Mesendoderm (in vitro differentiated cells): Measurements from ENCODE around the gene PELI1.

Source experiments
- DNase-seq: peaks from one replicate; pipeline ENCODE4 v3.0.0; 2013
- H2AK5ac ChIP-seq: 2 replicates; pipeline ENCODE4 v1.6.1; 2013; ENCODE audit warnings: low read length, inconsistent platforms
- H2BK120ac ChIP-seq: 2 replicates; pipeline ENCODE4 v1.6.1; 2013; ENCODE audit warnings: low read depth, mild to moderate bottlenecking, low read length, moderate library complexity, mixed read lengths
- H2BK15ac ChIP-seq: replicated peaks from 2 replicates; pipeline ENCODE4 v1.6.1; 2013; ENCODE audit warnings: low read depth, mild to moderate bottlenecking, moderate library complexity
- H2BK5ac ChIP-seq: 2 replicates; pipeline ENCODE4 v1.6.1; 2013; ENCODE audit warnings: low read length, inconsistent platforms
- H3K18ac ChIP-seq: 2 replicates; pipeline ENCODE4 v1.6.1; 2013; ENCODE audit warnings: mild to moderate bottlenecking, low read length, mixed read lengths
- H3K23ac ChIP-seq: one replicate; pipeline ENCODE4 v1.6.1; 2013; ENCODE audit warnings: low read length
- H3K27ac ChIP-seq: 2 replicates; pipeline ENCODE4 v1.5.1; 2013; ENCODE audit warnings: low read depth, mild to moderate bottlenecking, inconsistent platforms, low read length, moderate library complexity
- H3K27me3 ChIP-seq: 2 replicates; pipeline ENCODE4 v1.6.1; 2013; ENCODE audit warnings: low read length, control low read depth, mild to moderate bottlenecking, inconsistent platforms; ENCODE audit not compliant: insufficient read depth, poor library complexity
- H3K36me3 ChIP-seq: 2 replicates; pipeline ENCODE4 v1.6.1; 2013; ENCODE audit warnings: low read length, inconsistent platforms; ENCODE audit not compliant: control insufficient read depth, insufficient read depth
- H3K4ac ChIP-seq: one replicate; pipeline ENCODE4 v1.6.1; 2013; ENCODE audit warnings: low read depth, mild to moderate bottlenecking, low read length, moderate library complexity
- H3K4me1 ChIP-seq: 2 replicates; pipeline ENCODE4 v1.6.1; 2013; ENCODE audit warnings: low read depth, low read length, inconsistent platforms; ENCODE audit not compliant: control insufficient read depth
- H3K4me2 ChIP-seq: 2 replicates; pipeline ENCODE4 v1.6.1; 2013; ENCODE audit warnings: low read length
- H3K4me3 ChIP-seq: 2 replicates; pipeline ENCODE4 v1.5.1; 2013; ENCODE audit warnings: mild to moderate bottlenecking, low read length
- H3K56ac ChIP-seq: one replicate; pipeline ENCODE4 v1.6.1; 2013; ENCODE audit warnings: low read length
- H3K79me1 ChIP-seq: 2 replicates; pipeline ENCODE4 v1.6.1; 2013; ENCODE audit warnings: low read length, inconsistent platforms
- H3K79me2 ChIP-seq: 2 replicates; pipeline ENCODE4 v1.6.1; 2013; ENCODE audit warnings: mild to moderate bottlenecking, low read length; ENCODE audit not compliant: control insufficient read depth, insufficient read depth
- H3K9ac ChIP-seq: 2 replicates; pipeline ENCODE4 v1.6.1; 2013; ENCODE audit warnings: low read length, inconsistent platforms
- H4K5ac ChIP-seq: one replicate; pipeline ENCODE4 v1.6.1; 2013; ENCODE audit warnings: low read length
- H4K8ac ChIP-seq: one replicate; pipeline ENCODE4 v1.6.1; 2013; ENCODE audit warnings: low read depth, mild to moderate bottlenecking, control low read depth, low read length, moderate library complexity
- WGBS: extraction: QIAGEN DNeasy Blood & Tissue Kit; methylation state at CpG from one replicate; pipeline ENCODE4 v1.1.7; 2013; ENCODE audit warnings: low lambda C conversion rate, missing lambda C conversion rate; ENCODE audit not compliant: insufficient coverage; ENCODE audit errors: extremely low coverage; 5-methylcytosine and 5-hydroxymethylcytosine counted together

The PELI1 gene

GRCh38 chr2:64140665-64141200 is 3.5 kb downstream of the PELI1 start:
- H3K9ac ChIP-seq = no peak overlapping the region
- no peak overlapping the region for H3K56ac ChIP-seq
- no peak overlapping the region for H2BK15ac ChIP-seq
- H3K18ac ChIP-seq = no peak overlapping the region
- no peak overlapping the region for H3K27ac ChIP-seq
- DNase-seq = no peak
- no peak overlapping the region for H2BK5ac ChIP-seq
- H4K5ac ChIP-seq = no peak overlapping the region
- peaks cover 62% of the 10 kb centered on the region for H3K79me2 ChIP-seq
- no peak overlapping the region for H2AK5ac ChIP-seq
- no peak overlapping the region for H3K4ac ChIP-seq
- H3K36me3 ChIP-seq = no peaks in the 10 kb centered on the region
- peaks cover 2% of the 10 kb centered on the region for H3K79me1 ChIP-seq
- no peak overlapping the region for H3K4me2 ChIP-seq
- no peaks in the 10 kb centered on the region for H3K27me3 ChIP-seq
- peaks cover 3% of the 10 kb centered on the region for H3K4me1 ChIP-seq
- no peak overlapping the region for H2BK120ac ChIP-seq
- no peak overlapping the region for H3K23ac ChIP-seq
- no peak overlapping the region for H3K4me3 ChIP-seq
- no peak overlapping the region for H4K8ac ChIP-seq

GRCh38 chr2:64139956-64140355 is 4.3 kb downstream of the PELI1 start:
- no peak overlapping the region for H4K8ac ChIP-seq
- H3K4me1 ChIP-seq = no peaks in the 10 kb centered on the region
- H3K4me3 ChIP-seq = no peak overlapping the region
- no peak overlapping the region for H2AK5ac ChIP-seq
- no peak overlapping the region for H3K27ac ChIP-seq
- no peak overlapping the region for H3K4ac ChIP-seq
- no peak overlapping the region for H3K18ac ChIP-seq
- no peaks in the 10 kb centered on the region for H3K36me3 ChIP-seq
- no peaks in the 10 kb centered on the region for H3K27me3 ChIP-seq
- H3K79me2 ChIP-seq = peaks cover 68% of the 10 kb centered on the region
- H4K5ac ChIP-seq = no peak overlapping the region
- no peak overlapping the region for H2BK120ac ChIP-seq
- no peak overlapping the region for H3K23ac ChIP-seq
- H3K56ac ChIP-seq = no peak overlapping the region
- peaks cover 2% of the 10 kb centered on the region for H3K79me1 ChIP-seq
- no peak overlapping the region for H3K4me2 ChIP-seq
- WGBS = no CpG with 5 or more reads among the region's 2 CpGs
- DNase-seq = no peak
- H2BK15ac ChIP-seq = no peak overlapping the region
- no peak overlapping the region for H2BK5ac ChIP-seq
- no peak overlapping the region for H3K9ac ChIP-seq

GRCh38 chr2:64137996-64138395 is 6.2 kb downstream of the PELI1 start:
- DNase-seq = no peak
- H3K4me1 ChIP-seq = peaks cover 2% of the 10 kb centered on the region
- H3K4ac ChIP-seq = no peak overlapping the region
- no peak overlapping the region for H3K4me3 ChIP-seq
- no peak overlapping the region for H3K23ac ChIP-seq
- H3K36me3 ChIP-seq = no peaks in the 10 kb centered on the region
- H2BK5ac ChIP-seq = no peak overlapping the region
- no peak overlapping the region for H3K9ac ChIP-seq
- H3K4me2 ChIP-seq = no peak overlapping the region
- WGBS = no CpG with 5 or more reads among the region's 3 CpGs
- H2BK120ac ChIP-seq = no peak overlapping the region
- H3K56ac ChIP-seq = no peak overlapping the region
- H3K27ac ChIP-seq = no peak overlapping the region
- no peak overlapping the region for H2AK5ac ChIP-seq
- H3K79me2 ChIP-seq = peaks cover 68% of the 10 kb centered on the region
- H4K8ac ChIP-seq = no peak overlapping the region
- H2BK15ac ChIP-seq = no peak overlapping the region
- no peak overlapping the region for H3K18ac ChIP-seq
- no peak overlapping the region for H4K5ac ChIP-seq
- H3K79me1 ChIP-seq = peaks cover 2% of the 10 kb centered on the region
- H3K27me3 ChIP-seq = no peaks in the 10 kb centered on the region

GRCh38 chr2:64137567-64137966 is 6.7 kb downstream of the PELI1 start:
- Histone ChIP-seq H3K56ac (no peak overlapping the region), H3K4ac (no peak overlapping the region), H4K8ac (no peak overlapping the region), H2BK15ac (no peak overlapping the region), H3K4me1 (peaks cover 2% of the 10 kb centered on the region), H3K4me2 (no peak overlapping the region), H3K23ac (no peak overlapping the region), H2AK5ac (no peak overlapping the region), H2BK5ac (no peak overlapping the region), H3K79me1 (peaks cover 2% of the 10 kb centered on the region), H4K5ac (no peak overlapping the region), H2BK120ac (no peak overlapping the region), H3K9ac (no peak overlapping the region), H3K36me3 (no peaks in the 10 kb centered on the region), H3K18ac (no peak overlapping the region), H3K27me3 (no peaks in the 10 kb centered on the region), H3K4me3 (no peak overlapping the region), H3K79me2 (peaks cover 68% of the 10 kb centered on the region), H3K27ac (no peak overlapping the region)
- no peak for DNase-seq
- no CpG with 5 or more reads among the region's 3 CpGs for WGBS

GRCh38 chr2:64135421-64135820 is 8.8 kb downstream of the PELI1 start:
- peaks cover 72% of the 10 kb centered on the region for H3K79me2 ChIP-seq
- no peak overlapping the region for H3K56ac ChIP-seq
- no peak overlapping the region for H3K4ac ChIP-seq
- H3K27ac ChIP-seq = no peak overlapping the region
- no peak overlapping the region for H2BK15ac ChIP-seq
- no peak overlapping the region for H2BK5ac ChIP-seq
- no peak overlapping the region for H3K18ac ChIP-seq
- no peak overlapping the region for H3K4me3 ChIP-seq
- H3K27me3 ChIP-seq = no peaks in the 10 kb centered on the region
- no peak overlapping the region for H4K5ac ChIP-seq
- peaks cover 2% of the 10 kb centered on the region for H3K4me1 ChIP-seq
- H3K9ac ChIP-seq = no peak overlapping the region
- WGBS = no CpG with 5 or more reads among the region's 1 CpG
- H3K4me2 ChIP-seq = no peak overlapping the region
- no peak overlapping the region for H4K8ac ChIP-seq
- H2AK5ac ChIP-seq = no peak overlapping the region
- DNase-seq = no peak
- no peak overlapping the region for H3K23ac ChIP-seq
- peaks cover 2% of the 10 kb centered on the region for H3K79me1 ChIP-seq
- H3K36me3 ChIP-seq = no peaks in the 10 kb centered on the region
- no peak overlapping the region for H2BK120ac ChIP-seq

GRCh38 chr2:64134813-64135212 is 9.4 kb downstream of the PELI1 start:
- peaks cover 73% of the 10 kb centered on the region for H3K79me2 ChIP-seq
- no peak overlapping the region for H2AK5ac ChIP-seq
- no peak overlapping the region for H3K4me2 ChIP-seq
- no peak overlapping the region for H3K23ac ChIP-seq
- H3K27ac ChIP-seq = no peak overlapping the region
- H3K4me1 ChIP-seq = peaks cover 2% of the 10 kb centered on the region
- H3K27me3 ChIP-seq = no peaks in the 10 kb centered on the region
- H3K4me3 ChIP-seq = no peak overlapping the region
- H3K56ac ChIP-seq = no peak overlapping the region
- H2BK15ac ChIP-seq = no peak overlapping the region
- no peak overlapping the region for H4K5ac ChIP-seq
- no peak overlapping the region for H2BK5ac ChIP-seq
- no peak overlapping the region for H3K9ac ChIP-seq
- DNase-seq = no peak
- H3K4ac ChIP-seq = no peak overlapping the region
- H3K18ac ChIP-seq = no peak overlapping the region
- H2BK120ac ChIP-seq = no peak overlapping the region
- H4K8ac ChIP-seq = no peak overlapping the region
- peaks cover 2% of the 10 kb centered on the region for H3K79me1 ChIP-seq
- no peaks in the 10 kb centered on the region for H3K36me3 ChIP-seq
